Measurements from ENCODE around the gene PLPP3.

PLPP3 gene

DNA sequence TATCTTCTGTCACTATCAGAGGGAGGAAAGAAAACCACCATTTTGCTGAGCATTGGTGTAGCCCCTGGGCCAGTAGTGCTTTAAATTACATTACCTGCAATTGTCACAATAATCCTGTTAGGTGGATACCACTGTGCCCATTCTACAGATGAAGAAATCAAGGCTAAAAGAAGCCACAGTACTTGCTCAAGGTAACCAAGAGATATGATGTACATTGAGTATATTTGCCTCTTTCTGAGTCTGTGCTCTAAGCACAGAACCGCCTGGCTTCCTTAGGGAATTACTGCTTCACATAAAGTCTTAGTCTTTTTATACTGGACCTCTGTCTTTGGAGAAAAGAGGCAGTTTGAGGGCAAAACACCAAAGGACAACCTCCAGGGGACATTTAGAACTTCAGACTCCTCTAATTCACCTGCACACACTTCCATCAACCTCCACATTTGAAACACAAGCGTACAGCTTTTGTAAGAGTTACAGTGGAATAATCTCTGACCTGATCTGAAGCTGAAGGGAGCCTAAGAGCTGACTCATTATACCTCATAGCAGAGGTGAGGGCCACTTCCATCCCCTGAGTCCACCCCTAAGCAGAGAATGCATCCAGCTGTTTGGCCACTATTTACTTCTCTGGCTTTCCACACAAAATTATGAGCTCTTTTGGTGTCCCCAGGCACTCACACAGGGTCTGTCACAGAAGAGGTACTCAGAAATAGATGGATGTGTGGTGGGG lies 61.8 kb downstream of the PLPP3 start:
- Histone ChIP-seq H3K79me2 (peaks cover 5% of the 10 kb centered on the region), H3K9ac (no peak overlapping the region), H3K36me3 (ENCODE audit: control insufficient read depth, insufficient read depth, low read length) (no peaks in the 10 kb centered on the region), H3K27me3 (ENCODE audit: control insufficient read depth, insufficient read depth, low read length) (no peaks in the 10 kb centered on the region), H3K9me3 (ENCODE audit: control insufficient read depth, low read length) (no peaks in the 10 kb centered on the region), H3K27ac (peak overlapping the region; percentile 85), H3K4me2 (ENCODE audit: low read length) (peak overlapping the region; percentile 63), H2AFZ (no peak overlapping the region), H3K4me3 (ENCODE audit: low read depth, low read length) (peak overlapping the region; percentile 47), H3K4me1 (peaks cover 39% of the 10 kb centered on the region)
- TF ChIP-seq, protein P1, sequence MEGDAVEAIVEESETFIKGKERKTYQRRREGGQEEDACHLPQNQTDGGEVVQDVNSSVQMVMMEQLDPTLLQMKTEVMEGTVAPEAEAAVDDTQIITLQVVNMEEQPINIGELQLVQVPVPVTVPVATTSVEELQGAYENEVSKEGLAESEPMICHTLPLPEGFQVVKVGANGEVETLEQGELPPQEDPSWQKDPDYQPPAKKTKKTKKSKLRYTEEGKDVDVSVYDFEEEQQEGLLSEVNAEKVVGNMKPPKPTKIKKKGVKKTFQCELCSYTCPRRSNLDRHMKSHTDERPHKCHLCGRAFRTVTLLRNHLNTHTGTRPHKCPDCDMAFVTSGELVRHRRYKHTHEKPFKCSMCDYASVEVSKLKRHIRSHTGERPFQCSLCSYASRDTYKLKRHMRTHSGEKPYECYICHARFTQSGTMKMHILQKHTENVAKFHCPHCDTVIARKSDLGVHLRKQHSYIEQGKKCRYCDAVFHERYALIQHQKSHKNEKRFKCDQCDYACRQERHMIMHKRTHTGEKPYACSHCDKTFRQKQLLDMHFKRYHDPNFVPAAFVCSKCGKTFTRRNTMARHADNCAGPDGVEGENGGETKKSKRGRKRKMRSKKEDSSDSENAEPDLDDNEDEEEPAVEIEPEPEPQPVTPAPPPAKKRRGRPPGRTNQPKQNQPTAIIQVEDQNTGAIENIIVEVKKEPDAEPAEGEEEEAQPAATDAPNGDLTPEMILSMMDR (IDR thresholded peaks at IDR 0.05) = no peak

DNA sequence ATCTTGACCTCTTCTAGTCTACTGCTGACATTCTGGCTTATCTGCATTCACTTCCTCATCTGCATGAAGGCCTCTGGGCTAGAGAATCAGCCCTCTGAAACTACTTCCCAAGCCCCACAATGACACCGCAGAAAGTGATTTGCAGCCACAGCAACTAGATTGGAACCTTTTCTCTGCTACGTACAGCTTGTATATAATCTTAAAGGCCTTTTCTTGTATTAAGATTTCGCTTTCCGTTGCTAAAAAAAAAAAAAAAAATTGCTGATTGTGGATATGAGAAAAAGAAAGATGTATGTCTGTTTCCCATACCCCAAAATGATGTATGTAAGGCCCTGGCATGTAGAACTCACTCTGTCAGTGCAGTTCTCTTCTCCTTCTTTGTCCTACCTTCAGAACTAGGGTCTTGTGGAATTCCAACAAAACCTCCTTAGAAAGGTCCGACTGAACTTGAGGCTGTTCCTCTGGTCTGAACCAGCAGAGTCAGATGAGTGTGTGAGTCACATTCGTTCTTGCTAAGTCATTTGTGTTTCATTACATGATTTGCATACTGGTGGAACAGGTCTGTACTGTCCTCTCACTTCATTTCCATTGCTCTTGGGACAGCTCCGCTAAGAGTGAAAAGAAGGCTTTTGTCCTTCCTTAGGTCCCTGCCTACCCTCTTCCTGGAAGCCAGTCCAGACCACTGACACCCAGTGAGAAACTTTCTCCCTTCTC lies 62.7 kb downstream of the PLPP3 start:
- TF ChIP-seq, protein P1 (IDR thresholded peaks at IDR 0.05) = no peak
- Histone ChIP-seq H2AFZ (no peak overlapping the region), H3K9me3 (ENCODE audit: control insufficient read depth, low read length) (no peaks in the 10 kb centered on the region), H3K4me2 (ENCODE audit: low read length) (peak overlapping the region; percentile 70), H3K4me3 (ENCODE audit: low read depth, low read length) (peak overlapping the region; percentile 47), H3K9ac (no peak overlapping the region), H3K27ac (peak overlapping the region; percentile 85), H3K27me3 (ENCODE audit: control insufficient read depth, insufficient read depth, low read length) (no peaks in the 10 kb centered on the region), H3K4me1 (peaks cover 32% of the 10 kb centered on the region), H3K36me3 (ENCODE audit: control insufficient read depth, insufficient read depth, low read length) (no peaks in the 10 kb centered on the region), H3K79me2 (peaks cover 6% of the 10 kb centered on the region)

DNA sequence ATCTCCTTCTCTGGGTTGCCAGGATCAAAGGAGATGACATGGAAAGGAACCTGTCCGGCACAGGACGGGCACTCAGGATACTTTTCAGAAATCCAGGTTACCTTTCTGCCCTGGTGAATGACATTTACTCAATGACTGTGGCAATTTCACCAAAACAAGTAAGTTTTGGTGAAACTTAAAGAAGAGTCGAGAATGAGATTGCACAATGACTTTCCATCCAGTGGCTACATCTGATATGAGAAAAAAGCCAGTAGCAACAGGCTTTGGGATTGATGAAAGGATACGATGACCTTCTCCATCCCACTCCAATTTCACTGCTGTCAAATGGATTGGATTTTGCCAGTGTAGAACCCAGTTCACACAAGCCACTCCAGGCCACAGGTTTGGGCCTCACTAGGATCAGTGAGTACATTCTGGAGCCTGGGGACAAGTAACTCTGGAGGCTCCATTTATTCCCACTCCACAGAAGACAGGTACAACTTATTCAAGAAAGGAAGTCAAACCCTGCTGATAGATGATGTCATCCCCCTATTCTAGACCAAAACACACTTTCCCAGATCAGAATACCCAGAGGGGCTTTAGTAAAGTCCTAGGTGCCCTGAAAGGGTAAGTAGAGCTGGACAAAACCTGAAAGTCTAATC lies 63.3 kb downstream of the PLPP3 start:
- Histone ChIP-seq H3K9ac (no peak overlapping the region), H2AFZ (no peak overlapping the region), H3K4me1 (peaks cover 26% of the 10 kb centered on the region), H3K9me3 (ENCODE audit: control insufficient read depth, low read length) (no peaks in the 10 kb centered on the region), H3K27ac (peak overlapping the region; percentile 85), H3K4me2 (ENCODE audit: low read length) (peak overlapping the region; percentile 70), H3K27me3 (ENCODE audit: control insufficient read depth, insufficient read depth, low read length) (no peaks in the 10 kb centered on the region), H3K4me3 (ENCODE audit: low read depth, low read length) (peak overlapping the region; percentile 47), H3K79me2 (peaks cover 11% of the 10 kb centered on the region), H3K36me3 (ENCODE audit: control insufficient read depth, insufficient read depth, low read length) (no peaks in the 10 kb centered on the region)
- TF ChIP-seq, protein P1 (IDR thresholded peaks at IDR 0.05) = no peak

DNA sequence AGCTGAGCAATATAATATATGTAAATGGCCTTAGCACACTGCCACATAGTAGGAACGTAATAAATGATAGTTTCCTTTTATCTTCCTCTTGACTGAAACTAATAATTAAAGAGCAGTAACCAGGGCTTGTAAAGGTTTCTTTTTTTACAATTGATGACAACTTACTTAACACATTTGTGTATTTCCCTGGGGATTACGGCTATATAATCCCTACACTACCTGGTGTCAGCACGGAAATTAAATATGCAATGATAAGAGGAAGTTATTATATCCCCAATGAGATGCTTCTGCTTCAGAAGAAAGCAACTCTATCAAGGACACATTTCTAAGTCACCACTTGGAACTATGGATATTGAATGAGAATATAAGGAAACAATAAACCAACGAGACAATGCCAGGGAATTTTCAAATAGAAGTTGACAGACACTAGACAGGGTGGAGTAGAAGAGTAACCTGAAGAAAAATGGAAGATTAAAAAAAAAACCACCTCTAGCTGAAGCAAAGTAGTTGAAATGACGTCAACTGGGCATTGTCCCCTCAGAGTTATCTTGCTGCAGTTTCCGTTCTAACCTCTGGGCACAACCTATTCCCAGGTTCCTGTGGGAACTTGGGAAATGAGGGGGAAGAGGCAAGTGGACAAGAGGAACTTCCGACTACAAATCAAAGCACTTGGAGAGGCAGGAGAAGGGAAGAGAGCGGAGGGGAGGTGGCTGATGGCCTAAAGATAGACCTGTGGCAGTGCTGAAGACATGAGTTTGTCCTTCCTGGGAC lies 66.5 kb downstream of the PLPP3 start:
- Histone ChIP-seq H3K27me3 (ENCODE audit: control insufficient read depth, insufficient read depth, low read length) (no peaks in the 10 kb centered on the region), H3K9me3 (ENCODE audit: control insufficient read depth, low read length) (no peaks in the 10 kb centered on the region), H3K79me2 (peaks cover 12% of the 10 kb centered on the region), H3K4me2 (ENCODE audit: low read length) (no peak overlapping the region), H3K36me3 (ENCODE audit: control insufficient read depth, insufficient read depth, low read length) (no peaks in the 10 kb centered on the region), H3K4me1 (peaks cover 46% of the 10 kb centered on the region), H3K27ac (peak overlapping the region; percentile 20), H3K4me3 (ENCODE audit: low read depth, low read length) (no peak overlapping the region), H3K9ac (no peak overlapping the region), H2AFZ (no peak overlapping the region)
- TF ChIP-seq, protein P1 (IDR thresholded peaks at IDR 0.05) = no peak
